Colonic mucosa (tissue), 4 donors: ENCODE data around the gene LPAR3. TPM values are rescaled to one million over a fixed set of nuclear protein-coding genes. Genes with fewer than 3 reads are reported as not detected.

Experiments used
- DNase-seq: peaks from one replicate; pipeline ENCODE4 v3.0.0-alpha.2; 2020
- H3K27ac ChIP-seq: fragments of 200-600 bp; one replicate; pipeline ENCODE4 v1.8.0; 2021
- H3K27me3 ChIP-seq: fragments of 200-600 bp; one replicate; pipeline ENCODE4 v1.8.0; 2021
- H3K36me3 ChIP-seq: fragments of 200-600 bp; one replicate; pipeline ENCODE4 v1.8.0; 2021
- H3K4me1 ChIP-seq: fragments of 200-600 bp; one replicate; pipeline ENCODE4 v1.8.0; 2021; ENCODE audit warnings: mild to moderate bottlenecking
- H3K4me3 ChIP-seq: fragments of 200-600 bp; one replicate; pipeline ENCODE4 v1.8.0; 2021
- H3K9ac ChIP-seq, 2 donors: one replicate each; pipeline ENCODE4 v1.7.0; 2013; ENCODE audit warnings: control low read depth in 2 of 2, low read depth in 2 of 2, low read length in 2 of 2
- H3K9me3 ChIP-seq: fragments of 200-600 bp; one replicate; pipeline ENCODE4 v1.8.0; 2021
- intact Hi-C: fragments of 100-400 bp; cut with DNase I; formaldehyde crosslinking; loops from one replicate; pipeline ENCODE4 v1.14.1; 2022
- total RNA-seq, 2 donors: library from RNA; stranded (reverse); fragmentation: NEBNext Ultra II Directional in 1 of 2; extraction: Animal tissue kit (Norgen Biotek cat#: 25700) in 1 of 2; gene quantifications; one replicate each; pipeline ENCODE4 v1.2.1, GENCODE V29; 2021
- TF ChIP-seq, protein P1 (sequence below): fragments of 200-600 bp; IDR thresholded peaks from one replicate; pipeline ENCODE4 v1.8.0; 2022; ENCODE audit warnings: antibody characterized with exemption, mild to moderate bottlenecking
- donor health status: healthy.
- donor health status: DM: no; HTN: no; CAD: no.
- donor health status: DM: no; HTN: no; CAD: no.

LPAR3 gene
- total RNA-seq, 2 donors from 2014 or later, result 2.3 to 3.6 TPM

DNA sequence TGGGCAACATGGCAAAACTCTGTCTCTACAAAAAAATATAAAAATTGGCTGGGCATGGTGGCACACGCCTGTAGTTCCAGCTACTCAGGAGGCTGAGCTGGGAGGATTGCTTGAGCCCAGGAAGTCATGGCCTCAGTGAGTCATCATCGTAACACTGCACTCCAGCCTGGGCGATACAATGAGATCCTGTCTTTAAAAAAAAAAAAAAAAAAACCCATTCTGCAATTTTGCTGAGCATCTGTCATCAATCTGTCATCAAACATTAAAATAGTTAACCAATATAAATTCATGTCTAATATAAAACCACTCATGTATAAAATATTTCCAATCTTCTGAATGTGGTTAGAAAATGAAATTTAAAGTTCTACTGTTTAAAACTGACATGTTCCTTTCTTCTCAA, 56.9 kb downstream of the LPAR3 start:
- no peaks in the 10 kb centered on the region for H3K27me3 ChIP-seq
- H3K27ac ChIP-seq, result no peak overlapping the region
- TF ChIP-seq, protein P1, sequence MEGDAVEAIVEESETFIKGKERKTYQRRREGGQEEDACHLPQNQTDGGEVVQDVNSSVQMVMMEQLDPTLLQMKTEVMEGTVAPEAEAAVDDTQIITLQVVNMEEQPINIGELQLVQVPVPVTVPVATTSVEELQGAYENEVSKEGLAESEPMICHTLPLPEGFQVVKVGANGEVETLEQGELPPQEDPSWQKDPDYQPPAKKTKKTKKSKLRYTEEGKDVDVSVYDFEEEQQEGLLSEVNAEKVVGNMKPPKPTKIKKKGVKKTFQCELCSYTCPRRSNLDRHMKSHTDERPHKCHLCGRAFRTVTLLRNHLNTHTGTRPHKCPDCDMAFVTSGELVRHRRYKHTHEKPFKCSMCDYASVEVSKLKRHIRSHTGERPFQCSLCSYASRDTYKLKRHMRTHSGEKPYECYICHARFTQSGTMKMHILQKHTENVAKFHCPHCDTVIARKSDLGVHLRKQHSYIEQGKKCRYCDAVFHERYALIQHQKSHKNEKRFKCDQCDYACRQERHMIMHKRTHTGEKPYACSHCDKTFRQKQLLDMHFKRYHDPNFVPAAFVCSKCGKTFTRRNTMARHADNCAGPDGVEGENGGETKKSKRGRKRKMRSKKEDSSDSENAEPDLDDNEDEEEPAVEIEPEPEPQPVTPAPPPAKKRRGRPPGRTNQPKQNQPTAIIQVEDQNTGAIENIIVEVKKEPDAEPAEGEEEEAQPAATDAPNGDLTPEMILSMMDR, result no peak
- no peaks in the 10 kb centered on the region for H3K9me3 ChIP-seq
- H3K9ac ChIP-seq, result no peak overlapping the region
- H3K4me1 ChIP-seq, result no peaks in the 10 kb centered on the region
- intact Hi-C loops, result no loop called here
- DNase-seq, result no peak
- no peak overlapping the region for H3K4me3 ChIP-seq
- H3K36me3 ChIP-seq, result no peaks in the 10 kb centered on the region

- TF ChIP-seq, protein P1, result no peak
- Histone ChIP-seq H3K27ac (no peak overlapping the region), H3K4me1 (no peaks in the 10 kb centered on the region), H3K9me3 (no peaks in the 10 kb centered on the region), H3K36me3 (no peaks in the 10 kb centered on the region), H3K9ac (no peak overlapping the region), H3K27me3 (no peaks in the 10 kb centered on the region), H3K4me3 (no peak overlapping the region)
- DNase-seq, result no peak
- intact Hi-C loops, result no loop called here
Observed at GRCh38 chr1:84835169-84835568, 57.8 kb downstream of the LPAR3 start.

DNA sequence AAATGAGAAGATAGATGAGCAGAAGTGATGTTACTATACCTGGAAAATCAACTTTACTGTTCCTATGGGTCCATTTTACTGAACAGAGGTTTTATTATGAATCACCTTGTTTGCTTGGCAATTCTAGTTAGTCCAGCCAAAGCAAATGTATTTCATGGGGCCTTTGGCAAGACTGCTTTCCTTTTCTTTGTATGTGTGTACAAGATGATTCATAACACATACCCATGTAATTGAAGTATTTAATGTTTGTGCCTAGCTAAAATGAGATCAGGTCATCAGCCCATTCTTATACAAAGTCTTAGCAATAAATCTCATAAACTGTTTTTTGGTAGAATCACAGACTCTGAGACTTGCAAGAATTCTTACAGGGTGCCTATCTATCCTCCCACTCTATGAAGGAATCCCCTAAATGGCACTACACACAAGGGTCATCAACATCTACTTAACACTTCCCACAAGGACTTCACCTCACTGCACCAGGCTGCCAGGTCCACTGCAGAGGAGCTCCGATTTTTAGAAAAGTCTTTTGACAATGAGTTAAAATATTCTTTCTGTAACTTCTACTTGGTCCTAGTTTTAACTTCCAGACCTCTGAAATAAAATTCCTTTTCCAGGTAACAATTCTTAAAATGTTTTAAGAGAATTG, 58.5 kb downstream of the LPAR3 start:
- H3K27ac ChIP-seq, result no peak overlapping the region
- no peak for DNase-seq
- H3K9ac ChIP-seq, result no peak overlapping the region
- H3K4me3 ChIP-seq, result no peak overlapping the region
- no peaks in the 10 kb centered on the region for H3K36me3 ChIP-seq
- TF ChIP-seq, protein P1, result no peak
- no peaks in the 10 kb centered on the region for H3K4me1 ChIP-seq
- H3K27me3 ChIP-seq, result no peaks in the 10 kb centered on the region
- no peaks in the 10 kb centered on the region for H3K9me3 ChIP-seq
- intact Hi-C loops, result no loop called here

- Histone ChIP-seq H3K27ac (no peak overlapping the region), H3K9me3 (no peaks in the 10 kb centered on the region), H3K9ac (no peak overlapping the region), H3K36me3 (no peaks in the 10 kb centered on the region), H3K4me3 (no peak overlapping the region), H3K4me1 (no peaks in the 10 kb centered on the region), H3K27me3 (no peaks in the 10 kb centered on the region)
- TF ChIP-seq, protein P1, result no peak
- DNase-seq, result no peak
- intact Hi-C loops, result no loop called here
Observed at GRCh38 chr1:84833194-84833593, 59.8 kb downstream of the LPAR3 start.

- Histone ChIP-seq H3K36me3 (no peaks in the 10 kb centered on the region), H3K4me1 (no peaks in the 10 kb centered on the region), H3K9me3 (no peaks in the 10 kb centered on the region), H3K27me3 (no peaks in the 10 kb centered on the region), H3K4me3 (no peak overlapping the region), H3K27ac (no peak overlapping the region), H3K9ac (no peak overlapping the region)
- intact Hi-C loops, result no loop called here
- TF ChIP-seq, protein P1, result no peak
- DNase-seq, result no peak
Observed at GRCh38 chr1:84830136-84830535, 62.9 kb downstream of the LPAR3 start.
